A549 treated with AZD2906 at 1 μM for 4 hours (cell line): ENCODE measurements around the gene IFT52. TPM values are rescaled to one million over a fixed set of nuclear protein-coding genes. Genes with fewer than 3 reads are reported as not detected.

ENCODE experiments used
- total RNA-seq: library from RNA; stranded (reverse); fragments of 200-300 nt; extraction: Qiagen RNA extraction; gene quantifications from 5 replicates; pipeline ENCODE4 v1.2.3, GENCODE V29; 2022

Gene IFT52, protein sequence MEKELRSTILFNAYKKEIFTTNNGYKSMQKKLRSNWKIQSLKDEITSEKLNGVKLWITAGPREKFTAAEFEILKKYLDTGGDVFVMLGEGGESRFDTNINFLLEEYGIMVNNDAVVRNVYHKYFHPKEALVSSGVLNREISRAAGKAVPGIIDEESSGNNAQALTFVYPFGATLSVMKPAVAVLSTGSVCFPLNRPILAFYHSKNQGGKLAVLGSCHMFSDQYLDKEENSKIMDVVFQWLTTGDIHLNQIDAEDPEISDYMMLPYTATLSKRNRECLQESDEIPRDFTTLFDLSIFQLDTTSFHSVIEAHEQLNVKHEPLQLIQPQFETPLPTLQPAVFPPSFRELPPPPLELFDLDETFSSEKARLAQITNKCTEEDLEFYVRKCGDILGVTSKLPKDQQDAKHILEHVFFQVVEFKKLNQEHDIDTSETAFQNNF
- total RNA-seq = 27.5 to 36.0 TPM (median 30.5 TPM) in 5 replicates

GRCh38 chr20:43590392-43591303 is at the start of gene IFT52:
Gene IFT52 (plus strand): TSS chr20:43590937. CDS start chr20:43594699, 3,762 bp downstream.

DNA sequence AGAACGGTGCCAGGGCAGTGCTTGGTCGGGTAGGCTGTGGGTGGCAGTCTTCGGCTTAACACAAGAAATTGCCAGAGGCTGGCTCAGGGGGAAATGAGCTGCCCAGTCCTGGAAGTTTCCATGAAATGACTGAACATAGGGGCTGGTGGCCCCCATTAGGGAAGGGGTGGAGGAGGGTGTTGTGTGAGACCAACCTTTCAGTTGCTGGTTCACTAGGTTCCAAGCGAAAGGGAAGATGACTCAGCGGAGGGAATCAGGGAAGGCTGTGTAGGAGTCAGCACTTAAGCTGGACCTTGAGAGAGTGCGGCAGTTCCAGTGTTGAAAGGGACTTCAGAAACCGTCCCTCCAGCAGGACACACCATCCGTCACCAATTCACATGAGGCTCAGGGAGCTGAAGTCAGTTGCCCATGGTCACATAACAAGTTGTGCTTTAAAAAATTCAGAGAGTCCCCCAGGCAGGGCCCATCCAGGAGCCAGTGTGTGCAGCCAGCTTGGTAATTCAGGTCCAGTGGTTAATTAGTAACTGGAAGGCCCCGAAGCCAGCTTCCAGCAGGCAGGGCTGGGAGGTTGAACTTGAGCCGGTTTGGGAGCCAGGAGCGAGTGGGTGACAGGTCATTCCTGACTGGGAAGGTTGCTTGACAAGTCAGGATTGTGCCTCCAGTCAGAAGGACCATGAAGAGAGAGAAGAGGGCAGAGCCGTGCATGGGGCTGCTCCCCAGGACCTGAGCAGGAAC is 32.2 kb upstream of the IFT52 start, which contains the start of gene SGK2:
Gene SGK2, plus strand, starts transcription at position 616 of the 735 bp plus-strand sequence. CDS start 7,469 bp downstream, outside the sequence.

DNA sequence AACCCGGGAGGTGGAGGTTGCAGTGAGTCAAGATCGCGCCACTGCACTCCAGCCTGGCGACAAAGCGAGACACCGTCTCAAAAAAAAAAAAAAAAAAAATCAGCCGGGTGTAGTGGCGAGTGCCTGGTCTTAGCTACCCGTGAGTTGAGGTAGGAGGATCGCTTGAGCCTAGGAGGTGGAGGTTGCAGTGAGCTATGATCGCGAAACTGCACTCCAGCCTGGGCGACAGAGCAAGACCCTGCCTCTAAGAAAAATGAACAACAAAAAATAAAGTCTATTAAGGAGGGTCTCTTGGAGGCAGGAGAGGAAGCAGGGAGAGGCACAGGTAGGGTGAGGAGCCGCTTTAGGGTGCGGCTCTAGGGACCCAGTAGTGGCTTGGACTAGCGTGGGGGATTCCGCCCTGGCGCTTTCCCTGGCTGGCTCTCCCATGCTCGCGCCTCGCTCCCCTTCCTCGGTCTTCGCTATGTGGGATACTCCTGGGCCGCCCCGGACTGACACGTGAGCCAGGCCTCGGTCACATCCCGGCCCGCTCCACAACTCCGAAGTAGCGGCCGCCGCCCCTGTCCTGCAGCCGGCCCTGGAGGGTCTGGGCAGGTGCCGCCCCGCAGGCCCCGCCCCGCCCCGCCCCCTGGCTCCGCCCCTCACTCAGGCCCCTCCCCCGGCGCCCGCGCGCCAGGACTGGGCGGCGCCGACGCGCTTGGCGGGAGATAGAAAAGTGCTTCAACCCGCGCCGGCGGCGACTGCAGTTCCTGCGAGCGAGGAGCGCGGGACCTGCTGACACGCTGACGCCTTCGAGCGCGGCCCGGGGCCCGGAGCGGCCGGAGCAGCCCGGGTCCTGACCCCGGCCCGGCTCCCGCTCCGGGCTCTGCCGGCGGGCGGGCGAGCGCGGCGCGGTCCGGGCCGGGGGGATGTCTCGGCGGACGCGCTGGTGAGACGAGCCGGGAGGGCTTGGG is 75.9 kb downstream of the IFT52 start, which contains the start of gene MYBL2:
Gene MYBL2, plus strand, starts transcription at position 739 of the 953 bp plus-strand sequence. Its CDS starts 170 bp downstream, at position 909.

Other genes starting within 250 kb of the IFT52 start
- 94.8 to 109 TPM (median 103 TPM) in 5 replicates for gene SRSF6, start 133.0 kb upstream of the IFT52 start, total RNA-seq
- gene L3MBTL1, start 83.2 kb upstream of the IFT52 start, total RNA-seq = 0.62 to 1.7 TPM (median 1.2 TPM) in 5 replicates
- 6.4 to 7.6 TPM (median 7.0 TPM) in 5 replicates for gene SGK2, start 31.9 kb upstream of the IFT52 start, total RNA-seq
- 77.2 to 82.4 TPM (median 77.9 TPM) in 5 replicates for gene MYBL2, start 76.2 kb downstream of the IFT52 start, total RNA-seq
- not detected in 5 replicates for gene GTSF1L, start 136.1 kb downstream of the IFT52 start, total RNA-seq